Natural killer cell (primary cell): ENCODE data around the gene DNMT1. TPM values are rescaled to one million over a fixed set of nuclear protein-coding genes. Genes with fewer than 3 reads are reported as not detected.

ENCODE experiments used
- ATAC-seq, 3 donors: fragments of 150-1000 bp in 2 of 3; fragments of 200-7000 bp in 1 of 3; cut with Tn5 transposase; 1 replicate in 1 of 3; 2 replicates in 2 of 3; pipeline ENCODE4 v1.10.0; 2021; ENCODE audit warnings: mild to moderate bottlenecking in 2 of 3, moderate library complexity in 2 of 3
- DNase-seq, 2 donors: peaks; one replicate each; pipeline versions ENCODE4 v3.0.0 to v3.0.0-alpha.2; 2013 to 2021; ENCODE audit warnings: mixed read lengths in 1 of 2
- H3K27ac ChIP-seq: one replicate; pipeline ENCODE4 v1.5.1; 2013; ENCODE audit warnings: mild to moderate bottlenecking, low read length
- H3K27me3 ChIP-seq: one replicate; pipeline ENCODE4 v1.6.1; 2013; ENCODE audit warnings: low read length; ENCODE audit not compliant: control insufficient read depth, insufficient read depth
- H3K36me3 ChIP-seq: one replicate; pipeline ENCODE4 v1.6.1; 2013; ENCODE audit warnings: low read length; ENCODE audit not compliant: control insufficient read depth, insufficient read depth
- H3K4me1 ChIP-seq: one replicate; pipeline ENCODE4 v1.6.1; 2013; ENCODE audit warnings: low read length; ENCODE audit not compliant: control insufficient read depth, insufficient read depth
- H3K4me3 ChIP-seq: one replicate; pipeline ENCODE4 v1.5.1; 2013; ENCODE audit warnings: low read length
- H3K9me3 ChIP-seq: one replicate; pipeline ENCODE4 v1.6.1; 2013; ENCODE audit warnings: low read length; ENCODE audit not compliant: control insufficient read depth, insufficient read depth
- H3K27ac Mint-ChIP-seq, 2 donors: one replicate each; pipeline ENCODE4 v1.8.0; 2022; ENCODE audit warnings: mild to moderate bottlenecking in 2 of 2, mixed read lengths in 2 of 2, moderate library complexity in 1 of 2
- H3K27me3 Mint-ChIP-seq, 2 donors: one replicate each; pipeline ENCODE4 v1.8.0; 2022; ENCODE audit warnings: low read depth in 2 of 2, mixed read lengths in 2 of 2
- H3K36me3 Mint-ChIP-seq: one replicate; pipeline ENCODE4 v1.8.0; 2022; ENCODE audit warnings: mixed read lengths
- H3K4me1 Mint-ChIP-seq, 2 donors: one replicate each; pipeline ENCODE4 v1.8.0; 2022; ENCODE audit warnings: mixed read lengths in 2 of 2
- H3K4me3 Mint-ChIP-seq: one replicate; pipeline ENCODE4 v1.8.0; 2022; ENCODE audit warnings: mild to moderate bottlenecking, moderate library complexity, mixed read lengths
- H3K9me3 Mint-ChIP-seq, 2 donors: one replicate each; pipeline ENCODE4 v1.8.0; 2022; ENCODE audit warnings: mixed read lengths in 2 of 2
- CTCF ChIP-seq: fragments of 200-600 bp; IDR thresholded peaks from one replicate; pipeline ENCODE4 v1.8.0; 2022; ENCODE audit warnings: antibody characterized with exemption
- WGBS: methylation state at CpG from one replicate; pipeline ENCODE4 v1.1.7; 2013; ENCODE audit warnings: missing lambda C conversion rate; ENCODE audit not compliant: insufficient coverage; 5-methylcytosine and 5-hydroxymethylcytosine counted together
- intact Hi-C: fragments of 100-400 bp; cut with micrococcal nuclease; formaldehyde crosslinking; loops from one replicate; pipeline ENCODE4 v1.14.2; 2022
- total RNA-seq, 4 donors: library from RNA; stranded (reverse); fragments of 120-200 nt in 1 of 4; gene quantifications; one replicate each; pipeline versions ENCODE4 v1.2.3 to v1.2.4, GENCODE V29; 2013 to 2022

Gene DNMT1
- total RNA-seq, 3 donors from 2014 or later (not counting 1 experiment from before 2014, with no cell fraction given): 266 to 323 (median 275) TPM

GRCh38 chr19:10143681-10144080, 51.1 kb downstream of the DNMT1 start:
- peak overlapping the region; percentile 83 to 84 for H3K27ac Mint-ChIP-seq
- DNase-seq: peak in 1 of 2 donors; percentile 51
- no peaks in the 10 kb centered on the region for H3K27me3 Mint-ChIP-seq
- no peak for ATAC-seq
- Histone ChIP-seq H3K4me1 (peaks cover 35% of the 10 kb centered on the region), H3K9me3 (no peaks in the 10 kb centered on the region), H3K4me3 (no peak overlapping the region), H3K36me3 (peaks cover 80% of the 10 kb centered on the region), H3K27me3 (no peaks in the 10 kb centered on the region), H3K27ac (peak overlapping the region; percentile 76)
- no peaks in the 10 kb centered on the region for H3K9me3 Mint-ChIP-seq
- intact Hi-C loops: no loop called here
- 86% methylated on average over 11 of the region's 11 CpGs for WGBS
- H3K36me3 Mint-ChIP-seq: no peaks in the 10 kb centered on the region
- peaks cover 5% of the 10 kb centered on the region in 2 donors for H3K4me1 Mint-ChIP-seq
- H3K4me3 Mint-ChIP-seq: no peak overlapping the region
- TF ChIP-seq CTCF: no peak

- ATAC-seq (peak; percentile 70 to 85 (median 78)), DNase-seq (peak in 1 of 2 donors; percentile 83)
- no peak for TF ChIP-seq CTCF
- peaks cover 35% of the 10 kb centered on the region for H3K4me1 ChIP-seq
- H3K4me3 Mint-ChIP-seq: peak overlapping the region; percentile 69
- H3K27me3 Mint-ChIP-seq: no peaks in the 10 kb centered on the region
- H3K27ac Mint-ChIP-seq: peak overlapping the region; percentile 83 to 84
- intact Hi-C loops: no loop called here
- no peak overlapping the region for H3K4me3 ChIP-seq
- peaks cover 84% of the 10 kb centered on the region for H3K36me3 ChIP-seq
- H3K9me3 Mint-ChIP-seq: no peaks in the 10 kb centered on the region
- peak overlapping the region; percentile 76 for H3K27ac ChIP-seq
- no peaks in the 10 kb centered on the region for H3K9me3 ChIP-seq
- H3K36me3 Mint-ChIP-seq: no peaks in the 10 kb centered on the region
- H3K4me1 Mint-ChIP-seq: peaks cover 5% of the 10 kb centered on the region in 2 donors
- 64% methylated on average over 14 of the region's 15 CpGs for WGBS
- H3K27me3 ChIP-seq: no peaks in the 10 kb centered on the region
Measured at GRCh38 chr19:10142701-10143375, 51.9 kb downstream of the DNMT1 start.

GRCh38 chr19:10141973-10142372, 52.8 kb downstream of the DNMT1 start:
- Histone ChIP-seq H3K27ac (peak overlapping the region; percentile 76), H3K27me3 (no peaks in the 10 kb centered on the region), H3K9me3 (no peaks in the 10 kb centered on the region), H3K36me3 (peaks cover 90% of the 10 kb centered on the region), H3K4me1 (peaks cover 35% of the 10 kb centered on the region), H3K4me3 (no peak overlapping the region)
- ATAC-seq: no peak
- Mint-ChIP-seq H3K4me1 (peaks cover 5% of the 10 kb centered on the region in 2 donors), H3K36me3 (no peaks in the 10 kb centered on the region), H3K4me3 (no peak overlapping the region), H3K9me3 (no peaks in the 10 kb centered on the region), H3K27me3 (no peaks in the 10 kb centered on the region), H3K27ac (peak overlapping the region in 1 of 2 donors; percentile 84)
- intact Hi-C loops: no loop called here
- no peak for DNase-seq
- no peak for TF ChIP-seq CTCF
- WGBS: 96% methylated on average over 16 of the region's 18 CpGs

- DNase-seq (no peak), ATAC-seq (no peak)
- Mint-ChIP-seq H3K36me3 (no peaks in the 10 kb centered on the region), H3K4me3 (no peak overlapping the region), H3K9me3 (no peaks in the 10 kb centered on the region), H3K4me1 (peaks cover 5% of the 10 kb centered on the region in 2 donors), H3K27ac (peak overlapping the region in 1 of 2 donors; percentile 84), H3K27me3 (no peaks in the 10 kb centered on the region)
- peaks cover 90% of the 10 kb centered on the region for H3K36me3 ChIP-seq
- H3K4me1 ChIP-seq: peaks cover 35% of the 10 kb centered on the region
- no peak overlapping the region for H3K27ac ChIP-seq
- no peak overlapping the region for H3K4me3 ChIP-seq
- intact Hi-C loops: no loop called here
- no peaks in the 10 kb centered on the region for H3K9me3 ChIP-seq
- 96% methylated on average over 13 of the region's 13 CpGs for WGBS
- TF ChIP-seq CTCF: no peak
- H3K27me3 ChIP-seq: no peaks in the 10 kb centered on the region
Measured at GRCh38 chr19:10141479-10141878, 53.3 kb downstream of the DNMT1 start.
